Measurements from ENCODE around the gene LIN28B.
A peak's percentile ranks its signal among the peaks of the same experiment; 100 is the strongest.
"Not testable (repeated sequence)": the region's sequence is repeated elsewhere in the genome, so short reads cannot be mapped to it uniquely, and the experiment has no call there.

Gene LIN28B

DNA sequence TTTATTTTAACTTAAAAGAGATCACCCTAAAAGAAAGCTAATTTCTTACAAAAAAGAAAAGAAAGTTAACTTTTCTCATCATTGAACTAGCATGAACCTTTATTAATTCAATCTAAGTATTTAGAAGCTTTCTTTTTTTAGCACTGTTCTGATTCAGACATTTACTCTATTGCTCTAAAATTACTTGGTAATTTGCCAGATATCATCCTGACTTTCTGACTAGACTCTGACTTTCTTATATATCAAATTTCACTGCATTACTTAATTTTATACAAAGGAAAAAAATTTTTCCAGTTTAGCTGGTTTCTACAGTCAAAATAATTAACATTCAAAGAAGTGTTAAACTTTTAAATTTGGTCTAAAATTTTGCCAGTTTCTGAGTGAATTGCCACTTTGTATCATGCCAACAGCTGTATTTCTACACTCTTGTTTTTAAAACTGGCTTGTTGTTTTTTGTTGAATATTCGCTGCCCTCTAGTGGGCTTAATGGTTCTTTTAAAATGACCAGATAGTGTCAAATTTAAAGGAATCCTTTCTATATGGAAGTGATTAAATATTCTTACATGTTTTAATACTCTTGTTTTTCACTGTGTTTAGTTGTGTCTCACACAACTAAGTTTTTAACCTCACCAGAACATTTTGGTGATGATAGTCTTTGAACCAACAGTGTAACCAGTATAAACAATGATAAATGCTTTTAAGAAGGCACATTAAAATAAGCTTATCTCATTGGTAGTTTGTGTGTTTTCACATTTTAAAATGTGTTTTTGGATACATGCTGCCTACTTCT, 120.9 kb downstream of the LIN28B start:
- H4K20me1 ChIP-seq (ENCODE audit: control insufficient read depth, insufficient read depth, low read depth, low read length), result no peaks in the 10 kb centered on the region
- H3K36me3 ChIP-seq (ENCODE audit: control insufficient read depth, low read length), result no peaks in the 10 kb centered on the region
- no peaks in the 10 kb centered on the region for H3K4me1 ChIP-seq (ENCODE audit: control insufficient read depth, low read length)
- peaks cover 4% of the 10 kb centered on the region for H3K27me3 ChIP-seq (ENCODE audit: control insufficient read depth, low read length)
- no peaks in the 10 kb centered on the region for H3K9me2 ChIP-seq (replicated peaks; ENCODE audit: control insufficient read depth, low read length)
- H3K27ac ChIP-seq (ENCODE audit: low read depth, low read length), result no peak overlapping the region
- H3K4me3 ChIP-seq (ENCODE audit: low read length), result no peak overlapping the region
- H3F3A ChIP-seq (ENCODE audit: control insufficient read depth, insufficient read depth), result no peaks in the 10 kb centered on the region
- no peak overlapping the region for H3K4me2 ChIP-seq (ENCODE audit: low read length)
- no peak for TF ChIP-seq EZH2phosphoT487 (IDR thresholded peaks at IDR 0.05; ENCODE audit: borderline replicate concordance, low read length)
- TF ChIP-seq, protein P1, sequence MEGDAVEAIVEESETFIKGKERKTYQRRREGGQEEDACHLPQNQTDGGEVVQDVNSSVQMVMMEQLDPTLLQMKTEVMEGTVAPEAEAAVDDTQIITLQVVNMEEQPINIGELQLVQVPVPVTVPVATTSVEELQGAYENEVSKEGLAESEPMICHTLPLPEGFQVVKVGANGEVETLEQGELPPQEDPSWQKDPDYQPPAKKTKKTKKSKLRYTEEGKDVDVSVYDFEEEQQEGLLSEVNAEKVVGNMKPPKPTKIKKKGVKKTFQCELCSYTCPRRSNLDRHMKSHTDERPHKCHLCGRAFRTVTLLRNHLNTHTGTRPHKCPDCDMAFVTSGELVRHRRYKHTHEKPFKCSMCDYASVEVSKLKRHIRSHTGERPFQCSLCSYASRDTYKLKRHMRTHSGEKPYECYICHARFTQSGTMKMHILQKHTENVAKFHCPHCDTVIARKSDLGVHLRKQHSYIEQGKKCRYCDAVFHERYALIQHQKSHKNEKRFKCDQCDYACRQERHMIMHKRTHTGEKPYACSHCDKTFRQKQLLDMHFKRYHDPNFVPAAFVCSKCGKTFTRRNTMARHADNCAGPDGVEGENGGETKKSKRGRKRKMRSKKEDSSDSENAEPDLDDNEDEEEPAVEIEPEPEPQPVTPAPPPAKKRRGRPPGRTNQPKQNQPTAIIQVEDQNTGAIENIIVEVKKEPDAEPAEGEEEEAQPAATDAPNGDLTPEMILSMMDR (IDR thresholded peaks at IDR 0.05; ENCODE audit: low read depth, low read length, poor library complexity, severe bottlenecking), result peak; percentile 58
- H3K9me3 ChIP-seq (ENCODE audit: control insufficient read depth, insufficient read depth, low read length), result no peaks in the 10 kb centered on the region
- H3K79me2 ChIP-seq (ENCODE audit: control insufficient read depth, low read length), result no peaks in the 10 kb centered on the region

DNA sequence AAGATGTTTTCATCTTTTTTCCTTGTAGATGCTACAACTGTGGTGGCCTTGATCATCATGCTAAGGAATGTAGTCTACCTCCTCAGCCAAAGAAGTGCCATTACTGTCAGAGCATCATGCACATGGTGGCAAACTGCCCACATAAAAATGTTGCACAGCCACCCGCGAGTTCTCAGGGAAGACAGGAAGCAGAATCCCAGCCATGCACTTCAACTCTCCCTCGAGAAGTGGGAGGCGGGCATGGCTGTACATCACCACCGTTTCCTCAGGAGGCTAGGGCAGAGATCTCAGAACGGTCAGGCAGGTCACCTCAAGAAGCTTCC, 121.4 kb downstream of the LIN28B start:
- Histone ChIP-seq H3K9me2 (replicated peaks; ENCODE audit: control insufficient read depth, low read length) (no peaks in the 10 kb centered on the region), H4K20me1 (ENCODE audit: control insufficient read depth, insufficient read depth, low read depth, low read length) (no peaks in the 10 kb centered on the region), H3K79me2 (ENCODE audit: control insufficient read depth, low read length) (no peaks in the 10 kb centered on the region), H3K36me3 (ENCODE audit: control insufficient read depth, low read length) (no peaks in the 10 kb centered on the region), H3K27me3 (ENCODE audit: control insufficient read depth, low read length) (peaks cover 4% of the 10 kb centered on the region), H3K4me1 (ENCODE audit: control insufficient read depth, low read length) (no peaks in the 10 kb centered on the region), H3K4me3 (ENCODE audit: low read length) (no peak overlapping the region), H3K27ac (ENCODE audit: low read depth, low read length) (no peak overlapping the region), H3K4me2 (ENCODE audit: low read length) (no peak overlapping the region), H3K9me3 (ENCODE audit: control insufficient read depth, insufficient read depth, low read length) (no peaks in the 10 kb centered on the region), H3F3A (ENCODE audit: control insufficient read depth, insufficient read depth) (no peaks in the 10 kb centered on the region)
- TF ChIP-seq, protein P1 (IDR thresholded peaks at IDR 0.05; ENCODE audit: low read depth, low read length, poor library complexity, severe bottlenecking), result no peak
- no peak for TF ChIP-seq EZH2phosphoT487 (IDR thresholded peaks at IDR 0.05; ENCODE audit: borderline replicate concordance, low read length)

DNA sequence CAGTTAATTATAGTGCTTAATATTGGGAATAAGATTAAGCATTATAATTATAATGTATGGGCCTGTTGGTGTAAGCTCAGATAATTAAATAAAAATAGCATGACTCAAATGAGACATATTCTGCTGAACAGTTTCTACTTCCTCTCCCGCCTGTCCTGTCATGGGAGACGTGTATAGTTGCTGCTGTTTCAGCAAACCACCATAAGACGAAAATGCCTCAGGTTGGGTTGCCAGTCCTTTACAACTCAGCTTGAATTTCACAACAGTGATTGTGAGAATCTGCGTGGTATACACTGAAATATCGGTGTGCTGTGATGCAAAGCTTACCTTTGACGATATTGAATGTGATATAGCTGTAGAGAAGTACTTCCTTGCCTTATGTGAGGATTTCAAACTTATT, 123.4 kb downstream of the LIN28B start:
- Histone ChIP-seq H3K27me3 (ENCODE audit: control insufficient read depth, low read length) (peaks cover 4% of the 10 kb centered on the region), H3F3A (ENCODE audit: control insufficient read depth, insufficient read depth) (no peaks in the 10 kb centered on the region), H4K20me1 (ENCODE audit: control insufficient read depth, insufficient read depth, low read depth, low read length) (no peaks in the 10 kb centered on the region), H3K27ac (ENCODE audit: low read depth, low read length) (no peak overlapping the region), H3K4me2 (ENCODE audit: low read length) (no peak overlapping the region), H3K4me1 (ENCODE audit: control insufficient read depth, low read length) (no peaks in the 10 kb centered on the region), H3K9me3 (ENCODE audit: control insufficient read depth, insufficient read depth, low read length) (no peaks in the 10 kb centered on the region), H3K4me3 (ENCODE audit: low read length) (no peak overlapping the region), H3K36me3 (ENCODE audit: control insufficient read depth, low read length) (no peaks in the 10 kb centered on the region), H3K79me2 (ENCODE audit: control insufficient read depth, low read length) (no peaks in the 10 kb centered on the region), H3K9me2 (replicated peaks; ENCODE audit: control insufficient read depth, low read length) (no peaks in the 10 kb centered on the region)
- TF ChIP-seq, protein P1 (IDR thresholded peaks at IDR 0.05; ENCODE audit: low read depth, low read length, poor library complexity, severe bottlenecking), result no peak
- no peak for TF ChIP-seq EZH2phosphoT487 (IDR thresholded peaks at IDR 0.05; ENCODE audit: borderline replicate concordance, low read length)

DNA sequence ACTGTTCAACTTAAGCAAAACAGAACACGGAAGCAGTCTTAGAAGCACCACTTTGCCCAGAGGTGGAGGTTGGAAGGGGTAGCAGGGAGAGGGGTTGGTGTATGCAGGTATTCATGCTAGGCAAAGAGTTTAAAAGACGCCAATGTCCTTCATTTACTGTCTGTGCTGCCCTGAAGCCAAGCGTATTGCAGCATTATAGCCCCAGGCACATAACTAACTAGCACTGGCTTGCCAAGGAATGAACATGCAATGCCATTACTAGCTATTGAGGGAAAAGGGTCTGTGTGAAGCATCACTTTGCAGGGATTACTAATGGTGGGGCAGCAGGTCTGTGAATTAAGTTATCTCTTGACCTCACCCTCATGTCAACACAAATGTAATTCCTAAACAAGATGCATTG, 124.8 kb downstream of the LIN28B start:
- H3K27me3 ChIP-seq (ENCODE audit: control insufficient read depth, low read length); H3K27ac ChIP-seq (ENCODE audit: low read depth, low read length); H3K4me2 ChIP-seq (ENCODE audit: low read length); H3K9me3 ChIP-seq (ENCODE audit: control insufficient read depth, insufficient read depth, low read length); H3F3A ChIP-seq (ENCODE audit: control insufficient read depth, insufficient read depth); H3K9me2 ChIP-seq (replicated peaks; ENCODE audit: control insufficient read depth, low read length); H4K20me1 ChIP-seq (ENCODE audit: control insufficient read depth, insufficient read depth, low read depth, low read length); H3K36me3 ChIP-seq (ENCODE audit: control insufficient read depth, low read length); H3K79me2 ChIP-seq (ENCODE audit: control insufficient read depth, low read length); H3K4me3 ChIP-seq (ENCODE audit: low read length); H3K4me1 ChIP-seq (ENCODE audit: control insufficient read depth, low read length): not testable (repeated sequence)
